Measurements from ENCODE around the gene ATG4D.
"Not testable (repeated sequence)": the region's sequence is repeated elsewhere in the genome, so short reads cannot be mapped to it uniquely, and the experiment has no call there.

Gene ATG4D

DNA sequence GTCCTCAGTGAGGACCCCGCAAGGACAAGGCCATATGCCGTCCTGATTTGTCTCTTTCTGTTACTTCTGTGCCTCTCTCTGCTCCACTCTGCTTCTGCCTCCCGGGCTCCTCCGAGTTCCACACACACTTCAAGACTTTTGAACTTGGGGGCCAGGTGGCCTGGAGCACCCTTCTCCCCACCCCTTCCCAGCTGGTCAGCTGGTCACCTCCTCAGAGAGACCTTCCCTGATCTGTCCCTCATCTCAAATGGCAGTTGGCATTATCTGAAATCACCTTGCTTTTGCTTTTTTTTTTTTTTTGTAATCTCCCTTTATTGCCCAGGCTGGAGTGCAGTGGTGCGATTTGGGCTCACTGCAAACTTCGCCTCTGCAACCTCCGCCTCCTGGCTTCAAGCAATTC lies 24.3 kb upstream of the ATG4D start:
- no peak for DNase-seq (ENCODE audit: low read depth in 2 of 2)

GRCh38 chr19:10520652-10521318 lies 22.9 kb upstream of the ATG4D start:
- no peak for DNase-seq (ENCODE audit: low read depth in 2 of 2)

DNA sequence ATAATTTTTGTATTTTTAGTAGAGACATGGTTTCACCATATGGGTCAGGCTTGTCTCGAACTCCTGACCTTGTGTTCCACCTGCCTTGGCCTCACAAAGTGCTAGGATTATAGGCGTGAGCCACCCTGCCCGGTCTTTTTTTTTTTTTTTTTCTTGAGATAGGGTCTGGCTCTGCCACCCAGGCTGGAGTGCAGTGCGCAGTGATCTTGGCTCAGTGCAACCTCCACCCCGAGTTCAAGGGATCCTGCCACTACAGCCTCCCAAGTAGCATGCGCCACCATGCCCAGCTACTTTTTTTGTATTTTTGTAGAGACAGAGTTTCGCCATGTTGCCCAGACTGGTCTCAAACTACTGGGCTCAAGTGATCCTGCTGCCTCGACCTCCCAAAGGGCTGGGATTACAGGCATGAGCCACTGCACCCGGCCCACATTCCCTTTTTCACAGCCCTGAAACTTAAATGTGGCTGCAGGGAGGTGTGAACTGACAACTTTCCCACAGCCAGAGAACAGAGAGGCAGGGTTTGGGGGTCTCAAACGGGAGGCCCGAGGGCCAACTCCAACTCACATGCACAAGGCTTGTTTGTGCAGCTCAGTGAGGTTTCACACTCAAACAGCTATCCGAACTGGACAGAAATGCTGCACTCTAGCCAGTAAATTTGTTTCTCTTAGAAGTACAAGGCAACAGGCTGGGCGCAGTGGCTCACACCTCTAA lies 22.1 kb upstream of the ATG4D start:
- no peak for DNase-seq (ENCODE audit: low read depth in 2 of 2)

DNA sequence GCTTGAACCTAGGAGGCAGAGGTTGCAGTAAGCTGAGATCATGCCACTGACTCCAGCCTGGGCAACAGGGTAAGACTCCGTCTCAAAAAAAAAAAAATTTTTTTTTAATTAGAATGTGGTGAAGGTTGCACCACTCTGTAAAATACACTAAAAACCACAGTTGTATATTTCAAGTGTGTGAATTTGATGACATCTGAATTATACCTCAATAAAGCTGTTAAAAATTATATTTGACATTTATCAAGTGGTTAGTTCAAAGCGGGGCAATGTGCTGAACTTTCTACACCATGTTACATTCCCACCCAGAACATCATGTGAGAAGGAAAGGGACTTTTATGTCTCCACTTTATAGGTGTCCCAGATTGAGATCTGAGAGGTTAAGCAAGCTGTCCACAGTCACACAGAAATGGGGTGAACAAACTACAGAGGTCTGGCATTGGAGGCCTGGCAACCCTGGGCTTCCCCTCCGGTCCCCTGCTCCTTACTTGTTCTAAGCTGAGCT lies 20.5 kb upstream of the ATG4D start:
- DNase-seq (ENCODE audit: low read depth in 2 of 2), result no peak

- no peak for DNase-seq (ENCODE audit: low read depth in 2 of 2)
These were observed 18.1 kb upstream of the ATG4D start for GRCh38 chr19:10525636-10526035.

DNA sequence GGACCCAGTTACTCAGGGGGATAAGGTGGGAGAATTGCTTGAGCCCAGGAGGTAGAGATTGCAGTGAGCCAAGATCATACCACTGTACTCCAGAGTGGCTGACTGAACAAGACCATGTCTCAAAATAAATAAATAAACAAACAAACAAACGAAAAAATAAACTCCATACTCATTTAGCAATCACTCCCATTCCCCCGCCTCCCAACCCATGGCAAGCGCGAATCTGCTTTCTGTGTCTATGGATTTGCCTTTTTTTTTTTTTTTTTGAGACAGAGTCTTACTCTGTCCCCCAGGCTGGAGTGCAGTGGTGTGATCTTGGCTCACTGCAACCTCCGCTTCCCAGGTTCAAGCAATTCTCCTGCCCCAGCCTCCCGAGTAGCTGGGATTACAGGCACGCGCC lies 16.8 kb upstream of the ATG4D start:
- DNase-seq (ENCODE audit: low read depth in 2 of 2), result not testable (repeated sequence)

- DNase-seq (ENCODE audit: low read depth in 2 of 2), result no peak
These were observed 11.2 kb upstream of the ATG4D start for GRCh38 chr19:10532457-10532856.

GRCh38 chr19:10533646-10534386 lies 9.9 kb upstream of the ATG4D start:
- no peak for DNase-seq (ENCODE audit: low read depth in 2 of 2)

GRCh38 chr19:10535613-10536012 lies 8.1 kb upstream of the ATG4D start:
- no peak for DNase-seq (ENCODE audit: low read depth in 2 of 2)

DNA sequence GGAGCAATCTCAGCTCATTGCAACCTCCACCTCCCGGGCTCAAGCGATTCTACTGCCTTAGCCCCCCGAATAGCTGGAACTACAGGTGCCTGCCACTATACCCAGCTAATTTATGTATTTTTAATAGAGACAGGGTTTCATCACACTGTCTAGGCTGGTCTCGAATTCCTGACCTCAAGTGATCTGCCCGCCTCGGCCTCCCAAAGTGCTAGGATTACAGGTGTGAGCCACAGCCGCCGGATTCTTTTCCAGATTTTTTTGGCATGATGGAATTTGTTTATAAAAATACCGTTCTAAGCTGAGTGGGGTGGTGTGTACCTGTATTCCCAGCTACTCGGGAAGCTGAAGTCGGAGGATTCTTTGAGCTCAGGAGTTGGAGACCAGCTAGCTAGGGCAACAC lies 6.0 kb upstream of the ATG4D start:
- no peak for DNase-seq (ENCODE audit: low read depth in 2 of 2)

DNA sequence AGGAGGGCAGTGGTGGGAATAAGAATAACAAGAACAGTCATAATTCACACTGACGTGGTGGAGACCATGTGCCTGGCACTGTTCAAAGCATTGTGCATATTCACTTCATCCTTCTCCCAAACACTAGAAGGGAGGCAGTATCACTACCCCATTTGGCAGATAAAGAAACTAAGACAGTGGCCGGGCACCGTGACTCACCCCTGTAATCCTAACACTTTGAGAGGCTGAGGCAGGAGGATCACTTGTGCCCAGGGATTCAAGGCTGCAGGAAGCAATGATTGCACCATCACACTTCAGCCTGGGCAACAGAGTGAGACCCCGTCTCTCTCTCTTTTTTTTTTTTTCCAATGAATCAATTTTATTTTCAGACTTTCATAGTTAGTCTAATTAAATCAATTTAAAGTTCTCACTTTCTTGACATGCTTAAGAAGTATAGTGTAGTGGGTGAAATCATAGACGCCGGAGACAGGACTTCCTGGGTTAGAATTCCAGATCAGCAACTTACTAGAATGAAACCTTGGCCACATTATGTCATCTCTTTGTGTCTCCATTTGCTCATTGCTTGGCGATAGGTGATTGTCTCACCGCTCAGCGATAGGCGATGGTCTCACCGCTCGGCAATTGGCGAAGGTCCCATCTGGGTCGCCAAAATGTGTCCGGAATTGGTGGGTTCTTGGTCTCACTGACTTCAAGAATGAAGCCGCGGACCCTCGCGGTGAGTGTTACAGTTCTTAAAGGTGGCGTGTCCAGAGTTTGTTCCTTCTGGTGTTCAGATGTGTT lies 5.3 kb upstream of the ATG4D start:
- no peak for DNase-seq (ENCODE audit: low read depth in 2 of 2)

- not testable (repeated sequence) for DNase-seq (ENCODE audit: low read depth in 2 of 2)
These were observed 4.7 kb upstream of the ATG4D start for GRCh38 chr19:10539016-10539415.

GRCh38 chr19:10543059-10543419 lies 665 bp upstream of the ATG4D start:
- no peak for DNase-seq (ENCODE audit: low read depth in 2 of 2)

GRCh38 chr19:10544242-10544752 lies 593 bp downstream of the ATG4D start:
- DNase-seq (ENCODE audit: low read depth in 2 of 2), result no peak

- DNase-seq (ENCODE audit: low read depth in 2 of 2), result no peak
These were observed 1.1 kb downstream of the ATG4D start for GRCh38 chr19:10544753-10545251.

DNA sequence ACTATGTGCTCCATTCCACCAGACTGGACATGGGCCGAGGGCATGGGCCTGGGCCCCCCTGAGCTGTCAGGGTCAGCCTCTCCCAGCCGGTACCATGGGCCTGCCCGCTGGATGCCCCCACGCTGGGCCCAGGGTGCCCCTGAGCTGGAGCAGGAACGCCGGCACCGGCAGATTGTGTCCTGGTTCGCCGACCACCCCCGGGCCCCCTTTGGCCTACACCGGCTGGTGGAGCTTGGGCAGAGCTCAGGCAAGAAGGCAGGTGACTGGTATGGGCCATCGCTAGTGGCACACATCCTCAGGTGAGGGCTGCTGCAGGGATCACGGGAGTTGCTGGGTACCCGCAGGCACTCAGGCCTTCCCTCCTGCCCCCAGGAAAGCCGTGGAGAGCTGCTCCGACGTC lies 3.1 kb downstream of the ATG4D start:
- DNase-seq (ENCODE audit: low read depth in 2 of 2), result no peak

GRCh38 chr19:10548746-10549276 lies 5.1 kb downstream of the ATG4D start:
- DNase-seq (ENCODE audit: low read depth in 2 of 2), result no peak

DNA sequence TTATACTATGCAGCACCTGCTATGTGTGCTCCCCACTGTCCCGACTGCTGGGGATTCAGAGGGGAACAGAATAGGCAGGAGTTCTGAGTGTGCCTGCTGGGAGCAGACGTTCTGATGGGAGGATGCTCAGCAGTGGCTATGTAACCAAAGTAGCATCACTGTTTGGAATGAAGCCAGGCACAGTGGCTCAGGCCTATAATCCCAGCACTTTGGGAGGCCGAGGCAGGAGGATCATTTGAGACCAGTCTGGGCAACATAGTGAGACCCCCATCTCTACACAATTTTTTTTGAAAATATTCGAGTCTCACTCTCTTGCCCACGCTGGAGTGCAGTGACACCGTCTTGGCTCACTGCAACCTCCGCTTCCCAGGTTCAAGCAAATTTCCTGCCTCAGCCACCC lies 6.0 kb downstream of the ATG4D start:
- no peak for DNase-seq (ENCODE audit: low read depth in 2 of 2)

GRCh38 chr19:10550336-10550735 lies 6.6 kb downstream of the ATG4D start:
- no peak for DNase-seq (ENCODE audit: low read depth in 2 of 2)

- not testable (repeated sequence) for DNase-seq (ENCODE audit: low read depth in 2 of 2)
These were observed 7.3 kb downstream of the ATG4D start for GRCh38 chr19:10551006-10551405.

GRCh38 chr19:10551698-10552301 lies 8.1 kb downstream of the ATG4D start:
- peak in 1 of 2 donors; percentile 46 for DNase-seq (ENCODE audit: low read depth in 2 of 2)

Measured in stimulated activated CD4-positive, alpha-beta T cell treated with anti-CD3 and anti-CD28 coated beads, Interleukin-15, amount 100 ng/mL, for 48 hours (primary cell).